ENCODE measurements around the gene NOP58.

GRCh38 chr2:202322435-202322834 lies 56.9 kb downstream of the NOP58 start:
- TF ChIP-seq CTCF (conservative IDR thresholded peaks at IDR 0.05 in 1 of 2, IDR thresholded peaks at IDR 0.05 in 1 of 2; ENCODE audit: low read depth in 1 of 2, low read length in 2 of 2) (no peak), EZH2 (IDR thresholded peaks at IDR 0.05; ENCODE audit: low read length, missing control alignments) (no peak)

All from fibroblast of lung (primary cell).